H1 (cell line): ENCODE data around the gene RRP1B.

Experiments used
- CHD2 ChIP-seq: IDR thresholded peaks from 2 replicates; pipeline ENCODE4 v1.6.1; 2012; ENCODE audit warnings: low read length, improper control_type of control experiment
- GTF2F1 ChIP-seq: IDR thresholded peaks from 2 replicates; pipeline ENCODE4 v1.6.1; 2012; ENCODE audit warnings: low read depth, low read length, improper control_type of control experiment, borderline replicate concordance

- TF ChIP-seq GTF2F1: no peak
- no peak for TF ChIP-seq CHD2
Observed at GRCh38 chr21:43699933-43700599, 40.7 kb downstream of the RRP1B start.
